Measurements from ENCODE around the gene ARHGAP32. TPM values are rescaled to one million over a fixed set of nuclear protein-coding genes. Genes with fewer than 3 reads are reported as not detected.

The ARHGAP32 gene
- total RNA-seq, 1 donor from 2014 or later = 42.3 TPM

DNA sequence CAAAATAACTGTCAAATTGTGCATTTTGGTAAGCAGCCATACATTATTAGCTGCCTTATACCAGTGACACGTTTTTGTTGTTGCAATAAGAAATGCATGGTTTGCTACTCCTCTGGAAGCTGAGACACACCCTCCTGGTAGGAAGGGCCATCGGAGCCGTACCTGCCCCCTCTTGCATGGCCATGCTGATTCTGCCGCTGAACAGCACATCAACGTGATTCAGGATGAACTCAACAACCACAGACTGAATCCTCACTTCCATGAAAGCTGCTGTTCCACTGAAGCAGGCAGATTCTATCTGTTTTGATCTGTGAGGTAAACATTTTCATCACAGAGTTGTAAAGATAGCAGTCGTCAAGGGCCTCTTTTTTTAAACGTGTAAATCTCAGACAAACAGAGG lies 210.9 kb downstream of the ARHGAP32 start:
- DNase-seq (ENCODE audit: low spot score, unreplicated experiment) = no peak
- TF ChIP-seq, protein P1, sequence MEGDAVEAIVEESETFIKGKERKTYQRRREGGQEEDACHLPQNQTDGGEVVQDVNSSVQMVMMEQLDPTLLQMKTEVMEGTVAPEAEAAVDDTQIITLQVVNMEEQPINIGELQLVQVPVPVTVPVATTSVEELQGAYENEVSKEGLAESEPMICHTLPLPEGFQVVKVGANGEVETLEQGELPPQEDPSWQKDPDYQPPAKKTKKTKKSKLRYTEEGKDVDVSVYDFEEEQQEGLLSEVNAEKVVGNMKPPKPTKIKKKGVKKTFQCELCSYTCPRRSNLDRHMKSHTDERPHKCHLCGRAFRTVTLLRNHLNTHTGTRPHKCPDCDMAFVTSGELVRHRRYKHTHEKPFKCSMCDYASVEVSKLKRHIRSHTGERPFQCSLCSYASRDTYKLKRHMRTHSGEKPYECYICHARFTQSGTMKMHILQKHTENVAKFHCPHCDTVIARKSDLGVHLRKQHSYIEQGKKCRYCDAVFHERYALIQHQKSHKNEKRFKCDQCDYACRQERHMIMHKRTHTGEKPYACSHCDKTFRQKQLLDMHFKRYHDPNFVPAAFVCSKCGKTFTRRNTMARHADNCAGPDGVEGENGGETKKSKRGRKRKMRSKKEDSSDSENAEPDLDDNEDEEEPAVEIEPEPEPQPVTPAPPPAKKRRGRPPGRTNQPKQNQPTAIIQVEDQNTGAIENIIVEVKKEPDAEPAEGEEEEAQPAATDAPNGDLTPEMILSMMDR (IDR thresholded peaks at IDR 0.05; ENCODE audit: unreplicated experiment) = no peak
- H3K9me3 Mint-ChIP-seq (ENCODE audit: low read depth) = no peaks in the 10 kb centered on the region
- no peak overlapping the region for H3K4me3 Mint-ChIP-seq (ENCODE audit: low read depth)
- peaks cover 16% of the 10 kb centered on the region for H3K36me3 Mint-ChIP-seq (ENCODE audit: insufficient read depth)
- no peaks in the 10 kb centered on the region for H3K27me3 Mint-ChIP-seq
- H3K4me1 Mint-ChIP-seq (ENCODE audit: low read depth) = no peaks in the 10 kb centered on the region
- no peak overlapping the region for H3K27ac Mint-ChIP-seq

DNA sequence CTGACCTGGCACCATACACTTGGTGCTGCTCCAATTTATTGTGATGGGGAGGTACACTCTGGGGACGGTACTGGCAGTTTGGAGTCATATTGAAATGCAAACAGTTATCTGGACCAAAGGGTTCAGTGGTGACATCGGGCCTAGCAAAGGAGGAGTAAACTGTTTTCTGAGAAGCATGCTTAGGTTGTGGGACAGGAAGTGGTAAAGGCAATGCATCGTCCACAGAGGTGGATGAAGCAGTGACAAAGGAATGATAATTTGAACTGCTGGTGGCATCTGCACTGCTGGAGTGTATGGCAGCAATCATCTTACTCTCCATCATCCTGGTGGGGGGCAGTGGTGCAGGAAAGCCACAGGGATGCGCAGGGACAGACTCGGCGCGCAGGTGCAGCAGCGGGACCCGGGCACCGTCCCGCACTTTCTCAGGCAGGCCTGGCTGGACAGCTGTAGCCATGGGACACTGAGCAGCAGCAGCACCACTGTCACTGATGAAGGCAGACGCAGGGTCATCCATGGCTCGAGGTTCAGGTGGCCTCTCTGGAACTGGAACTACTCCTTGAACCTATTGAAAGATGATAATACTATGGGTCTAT lies 221.4 kb downstream of the ARHGAP32 start:
- Mint-ChIP-seq H3K4me1 (ENCODE audit: low read depth) (no peaks in the 10 kb centered on the region), H3K27me3 (no peaks in the 10 kb centered on the region), H3K9me3 (ENCODE audit: low read depth) (no peaks in the 10 kb centered on the region), H3K4me3 (ENCODE audit: low read depth) (no peak overlapping the region), H3K27ac (no peak overlapping the region), H3K36me3 (ENCODE audit: insufficient read depth) (peaks cover 23% of the 10 kb centered on the region)
- DNase-seq (ENCODE audit: low spot score, unreplicated experiment) = no peak
- TF ChIP-seq, protein P1 (IDR thresholded peaks at IDR 0.05; ENCODE audit: unreplicated experiment) = no peak

DNA sequence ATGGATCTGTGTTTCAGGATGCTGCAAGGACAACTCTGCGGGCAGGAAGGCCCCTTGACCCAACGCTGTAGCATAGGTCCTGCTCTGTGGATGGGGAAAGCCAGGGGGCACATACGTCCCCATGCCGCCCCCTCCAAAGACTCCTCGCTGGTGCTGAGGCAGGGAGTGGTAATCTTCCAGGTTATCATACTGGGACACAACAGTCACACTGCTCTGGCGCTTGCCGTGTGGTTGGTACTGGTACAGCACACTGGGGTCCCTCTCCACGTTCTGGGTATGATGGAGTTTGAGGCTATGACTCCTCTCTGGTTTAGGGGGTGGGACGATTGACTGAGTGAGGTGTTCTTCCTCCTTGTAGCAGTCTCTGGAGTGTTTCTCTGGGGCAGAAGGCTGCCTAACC lies 223.2 kb downstream of the ARHGAP32 start:
- DNase-seq (ENCODE audit: low spot score, unreplicated experiment) = no peak
- H3K4me1 Mint-ChIP-seq (ENCODE audit: low read depth) = no peaks in the 10 kb centered on the region
- no peak overlapping the region for H3K27ac Mint-ChIP-seq
- no peaks in the 10 kb centered on the region for H3K9me3 Mint-ChIP-seq (ENCODE audit: low read depth)
- H3K36me3 Mint-ChIP-seq (ENCODE audit: insufficient read depth) = peaks cover 21% of the 10 kb centered on the region
- TF ChIP-seq, protein P1 (IDR thresholded peaks at IDR 0.05; ENCODE audit: unreplicated experiment) = no peak
- H3K4me3 Mint-ChIP-seq (ENCODE audit: low read depth) = no peak overlapping the region
- no peaks in the 10 kb centered on the region for H3K27me3 Mint-ChIP-seq

DNA sequence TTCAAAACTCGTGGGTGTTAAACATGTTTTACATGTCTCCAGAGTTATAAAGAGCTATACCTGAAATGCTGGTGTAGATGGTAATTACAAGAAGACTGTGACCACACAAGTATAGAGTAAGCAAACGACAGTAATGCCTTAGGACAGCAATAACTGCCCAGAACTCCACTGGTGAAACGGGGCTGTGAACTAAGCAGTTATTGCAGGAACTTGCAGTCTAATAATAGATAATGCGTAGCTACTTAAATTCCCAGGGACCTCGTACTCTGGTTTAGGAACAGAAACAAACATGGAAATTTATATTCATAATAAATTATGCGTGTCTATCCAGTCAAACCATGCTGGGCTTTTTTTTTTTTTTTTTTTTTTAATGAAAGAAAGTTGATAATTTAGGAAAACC lies 224.5 kb downstream of the ARHGAP32 start:
- Mint-ChIP-seq H3K9me3 (ENCODE audit: low read depth) (no peaks in the 10 kb centered on the region), H3K36me3 (ENCODE audit: insufficient read depth) (peaks cover 15% of the 10 kb centered on the region), H3K27me3 (no peaks in the 10 kb centered on the region), H3K4me3 (ENCODE audit: low read depth) (no peak overlapping the region), H3K27ac (peak overlapping the region; percentile 1), H3K4me1 (ENCODE audit: low read depth) (no peaks in the 10 kb centered on the region)
- DNase-seq (ENCODE audit: low spot score, unreplicated experiment) = no peak
- TF ChIP-seq, protein P1 (IDR thresholded peaks at IDR 0.05; ENCODE audit: unreplicated experiment) = no peak

DNA sequence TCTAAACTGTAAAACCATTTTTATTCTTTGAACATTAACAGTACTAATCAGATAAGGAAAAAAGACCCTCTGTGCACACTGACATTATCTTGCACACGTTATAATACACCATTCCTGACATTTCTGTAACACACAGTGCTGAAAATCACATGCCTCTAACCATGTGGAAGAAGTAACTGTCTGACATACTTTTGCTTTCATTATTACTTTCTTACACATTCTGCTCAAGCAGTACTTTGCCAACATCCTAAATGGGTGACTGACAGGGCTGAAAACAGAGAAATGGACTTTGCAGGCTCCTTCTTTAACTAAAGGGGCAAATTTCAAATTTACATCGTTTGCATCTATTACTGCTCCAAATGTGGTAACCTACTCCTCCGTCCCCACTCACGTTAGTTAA lies 226.6 kb downstream of the ARHGAP32 start:
- Mint-ChIP-seq H3K9me3 (ENCODE audit: low read depth) (no peaks in the 10 kb centered on the region), H3K36me3 (ENCODE audit: insufficient read depth) (peaks cover 10% of the 10 kb centered on the region), H3K27me3 (no peaks in the 10 kb centered on the region), H3K4me3 (ENCODE audit: low read depth) (no peak overlapping the region), H3K4me1 (ENCODE audit: low read depth) (no peaks in the 10 kb centered on the region), H3K27ac (no peak overlapping the region)
- TF ChIP-seq, protein P1 (IDR thresholded peaks at IDR 0.05; ENCODE audit: unreplicated experiment) = no peak
- DNase-seq (ENCODE audit: low spot score, unreplicated experiment) = no peak
